Measurements from ENCODE around the gene SARS2.
"Not testable (repeated sequence)": the region's sequence is repeated elsewhere in the genome, so short reads cannot be mapped to it uniquely, and the experiment has no call there.

SARS2 gene

DNA sequence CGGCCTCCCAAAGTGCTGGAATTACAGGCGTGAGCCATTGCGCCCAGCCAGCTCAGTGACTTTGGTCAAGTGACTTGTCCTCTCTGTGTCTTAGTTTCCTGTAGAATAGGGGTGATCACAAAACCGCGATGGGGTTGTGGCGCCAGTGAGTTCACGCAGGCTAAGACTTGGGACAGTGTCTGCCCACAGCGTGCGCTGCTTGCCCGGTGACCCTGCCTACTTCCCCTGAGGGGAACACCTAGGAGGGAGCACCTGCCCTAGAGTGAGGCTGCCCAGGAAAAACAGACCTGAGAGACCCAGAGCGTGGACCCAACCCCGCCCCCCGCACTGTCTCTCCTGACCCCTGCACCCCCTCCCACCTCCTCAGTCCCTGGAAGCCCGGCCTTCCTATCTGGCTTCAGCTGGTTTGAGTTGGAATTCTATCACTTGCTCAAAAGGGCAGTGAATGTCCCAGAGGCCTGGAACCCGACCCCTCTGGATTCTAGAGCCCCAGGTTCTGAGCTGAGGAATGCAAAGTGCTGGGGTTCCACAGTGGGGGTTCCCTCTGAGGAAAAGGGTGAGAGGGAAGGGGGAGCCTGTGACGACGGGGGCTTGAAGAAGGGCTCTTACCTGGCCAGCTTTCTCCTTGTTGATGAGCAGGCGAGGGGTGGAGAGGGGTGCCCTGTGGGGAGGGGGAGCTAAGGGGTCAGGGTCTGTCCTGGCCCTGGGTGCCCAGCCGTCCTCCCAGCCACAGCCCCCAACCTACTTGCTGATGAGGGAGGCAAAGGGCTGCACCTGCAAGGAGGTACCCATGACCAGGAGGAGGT, 50.3 kb downstream of the SARS2 start:
- DNase-seq (ENCODE audit: insufficient read length) (no peak), FAIRE-seq (no peak)
- TF ChIP-seq TAF1 (IDR thresholded peaks at IDR 0.05; ENCODE audit: borderline replicate concordance, low read depth, low read length) (no peak), POLR2AphosphoS5 (IDR thresholded peaks at IDR 0.05; ENCODE audit: low read depth, low read length) (no peak), POLR2A (IDR thresholded peaks at IDR 0.05; ENCODE audit: low read depth, low read length) (no peak)

DNA sequence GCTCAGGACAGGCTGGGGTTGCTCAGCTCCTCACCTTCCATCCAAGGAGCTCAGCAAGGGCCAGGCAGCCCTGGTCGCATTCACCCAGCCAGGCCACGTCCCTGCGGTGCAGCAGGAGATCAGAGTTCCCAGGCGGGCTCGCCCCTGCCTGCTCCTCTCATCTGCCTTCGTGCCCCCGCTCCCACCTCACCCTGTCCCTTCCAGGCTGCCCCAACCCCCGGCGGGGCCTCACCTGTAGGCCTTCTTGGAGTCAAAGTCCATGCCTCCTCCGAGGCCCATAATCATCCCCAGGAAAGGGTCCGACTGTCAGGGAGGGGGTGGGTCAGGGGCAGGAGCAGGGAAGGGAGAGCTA, 51.2 kb downstream of the SARS2 start:
- TF ChIP-seq TAF1 (IDR thresholded peaks at IDR 0.05; ENCODE audit: borderline replicate concordance, low read depth, low read length) (no peak), POLR2A (IDR thresholded peaks at IDR 0.05; ENCODE audit: low read depth, low read length) (no peak), POLR2AphosphoS5 (IDR thresholded peaks at IDR 0.05; ENCODE audit: low read depth, low read length) (no peak)
- FAIRE-seq, result no peak
- no peak for DNase-seq (ENCODE audit: insufficient read length)

DNA sequence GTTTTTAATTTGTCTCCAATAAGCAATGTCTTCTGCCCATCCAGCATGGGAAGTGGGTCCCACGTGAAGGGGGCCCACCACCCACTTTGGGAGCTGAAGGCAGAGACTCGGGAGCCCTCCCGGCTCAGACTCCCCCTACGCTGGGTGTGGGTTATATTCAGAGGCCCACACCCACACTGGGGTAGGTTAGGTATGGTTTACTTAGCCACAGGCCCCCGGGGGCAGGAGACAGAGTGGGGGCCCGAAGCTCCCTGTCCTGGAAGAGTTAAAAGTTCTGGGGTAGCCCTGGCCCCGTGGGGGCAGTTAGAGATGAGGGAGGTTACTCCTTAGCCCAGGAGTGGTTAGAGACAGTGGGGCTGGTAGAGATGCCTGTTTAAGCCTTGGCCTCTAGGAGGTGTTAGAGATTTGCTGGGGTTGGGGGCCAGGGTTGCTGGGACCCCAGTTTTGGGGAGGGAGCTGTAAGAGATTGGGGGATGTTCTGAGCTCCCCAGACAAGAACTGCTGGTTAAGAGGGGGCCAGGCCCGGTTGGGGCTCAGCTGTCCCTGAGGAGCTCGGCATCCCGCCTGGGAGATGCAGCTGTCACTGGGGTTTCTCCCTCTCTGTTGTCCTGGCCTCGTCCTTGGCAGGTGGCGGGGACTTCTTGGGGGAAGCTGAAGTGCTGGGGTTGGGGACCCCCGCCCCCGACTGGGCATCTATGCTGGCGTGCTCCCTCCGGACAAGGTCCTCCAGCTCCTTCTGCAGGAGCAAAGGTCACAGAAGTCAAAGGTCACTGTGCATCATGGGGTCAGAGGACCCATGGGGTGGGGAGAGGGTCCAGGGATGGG, 51.8 kb downstream of the SARS2 start:
- TF ChIP-seq POLR2AphosphoS5 (IDR thresholded peaks at IDR 0.05; ENCODE audit: low read depth, low read length) (no peak), TAF1 (IDR thresholded peaks at IDR 0.05; ENCODE audit: borderline replicate concordance, low read depth, low read length) (no peak), POLR2A (IDR thresholded peaks at IDR 0.05; ENCODE audit: low read depth, low read length) (no peak)
- FAIRE-seq, result no peak
- DNase-seq (ENCODE audit: insufficient read length), result no peak

DNA sequence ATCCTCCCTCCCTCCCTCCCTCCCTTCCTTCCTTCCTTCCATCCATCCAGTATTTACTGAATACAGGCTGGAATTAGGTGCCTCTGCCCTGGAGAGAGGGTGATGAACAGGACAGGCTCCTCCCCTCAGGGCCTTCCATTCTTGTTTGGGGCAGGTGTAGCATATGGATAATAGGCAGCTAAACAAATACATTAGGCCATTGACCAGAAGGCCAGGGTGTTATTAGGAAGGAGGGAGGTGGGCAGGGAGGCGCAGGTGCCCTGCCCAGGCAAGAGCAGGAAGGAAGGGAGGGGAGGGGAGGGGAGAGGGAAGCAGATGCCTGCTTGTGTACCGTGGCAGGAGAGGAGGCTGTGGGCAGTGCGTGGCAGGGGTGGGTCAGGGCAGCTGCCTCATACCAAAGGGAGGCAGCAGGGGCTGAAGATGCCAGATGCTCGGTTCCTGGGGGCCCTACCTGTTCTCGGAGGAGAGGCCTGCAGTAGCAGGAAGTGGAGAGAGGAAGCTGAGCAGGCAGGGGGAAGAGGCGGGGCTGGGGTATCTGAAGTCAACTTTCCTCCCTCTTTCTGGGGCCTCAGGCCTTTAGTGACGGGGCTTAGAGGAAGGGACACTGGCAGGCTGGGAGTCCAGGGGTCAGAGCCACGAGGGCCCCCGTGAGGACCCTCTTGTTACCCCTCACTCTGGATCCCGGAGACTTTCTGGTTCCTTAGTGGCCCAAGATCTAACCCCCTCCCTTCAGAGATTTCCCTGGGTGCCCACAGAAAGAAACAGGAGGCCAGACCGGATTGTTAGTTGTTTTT, 52.6 kb downstream of the SARS2 start, which contains the start of gene RINL:
TSS of gene RINL (minus strand) at position 495 of the 794 bp plus-strand sequence. CDS start 1,533 bp downstream, outside the sequence.
- DNase-seq (ENCODE audit: insufficient read length), result peak; percentile 83
- TF ChIP-seq TAF1 (IDR thresholded peaks at IDR 0.05; ENCODE audit: borderline replicate concordance, low read depth, low read length) (no peak), POLR2A (IDR thresholded peaks at IDR 0.05; ENCODE audit: low read depth, low read length) (peak; percentile 53; the same call in 1 of the 2 replicates), POLR2AphosphoS5 (IDR thresholded peaks at IDR 0.05; ENCODE audit: low read depth, low read length) (peak; percentile 73)

DNA sequence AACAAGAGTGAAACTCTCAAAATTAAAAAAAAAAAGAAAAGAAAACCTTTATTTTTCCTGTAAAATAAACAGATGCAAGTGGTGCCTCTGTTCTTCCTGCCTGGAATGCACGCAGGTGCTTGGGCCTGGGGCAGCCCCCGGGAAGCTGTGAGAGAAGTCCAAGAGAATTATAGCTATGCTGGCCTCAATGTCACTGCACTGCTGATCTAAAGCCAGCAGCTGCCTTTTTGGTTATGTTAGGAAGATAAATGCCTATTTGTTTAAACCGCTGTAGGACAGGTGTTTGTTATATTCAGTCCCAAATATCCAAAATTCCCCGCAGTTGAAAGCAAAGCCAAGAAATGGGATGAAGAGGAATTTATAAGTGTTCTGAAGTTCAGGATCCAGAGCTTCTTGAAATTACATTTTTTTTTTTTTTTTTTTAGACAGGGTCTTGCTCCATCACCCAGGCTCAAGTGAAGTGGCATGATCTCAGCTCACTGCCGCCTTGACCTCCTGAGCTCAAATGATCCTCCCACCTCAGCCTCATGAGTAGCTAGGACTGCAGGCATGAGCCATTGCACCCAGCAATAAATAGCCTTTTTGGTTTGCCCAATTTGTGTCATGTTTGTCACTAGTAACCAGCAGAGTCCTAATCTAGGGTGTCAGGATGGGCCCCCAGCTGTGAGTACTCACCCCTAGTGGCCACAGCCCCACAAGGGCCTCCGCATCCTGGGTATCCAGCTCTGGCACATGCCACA, 54.7 kb downstream of the SARS2 start:
- TF ChIP-seq TAF1 (IDR thresholded peaks at IDR 0.05; ENCODE audit: borderline replicate concordance, low read depth, low read length), result no peak
- no peak for TF ChIP-seq POLR2A (IDR thresholded peaks at IDR 0.05; ENCODE audit: low read depth, low read length)
- TF ChIP-seq POLR2AphosphoS5 (IDR thresholded peaks at IDR 0.05; ENCODE audit: low read depth, low read length), result no peak
- DNase-seq (ENCODE audit: insufficient read length), result no peak
- FAIRE-seq, result no peak

More for the DNA sequence above, 52.6 kb downstream of the SARS2 start, which contains the start of gene RINL:
- FAIRE-seq, result peak; percentile 94

DNA sequence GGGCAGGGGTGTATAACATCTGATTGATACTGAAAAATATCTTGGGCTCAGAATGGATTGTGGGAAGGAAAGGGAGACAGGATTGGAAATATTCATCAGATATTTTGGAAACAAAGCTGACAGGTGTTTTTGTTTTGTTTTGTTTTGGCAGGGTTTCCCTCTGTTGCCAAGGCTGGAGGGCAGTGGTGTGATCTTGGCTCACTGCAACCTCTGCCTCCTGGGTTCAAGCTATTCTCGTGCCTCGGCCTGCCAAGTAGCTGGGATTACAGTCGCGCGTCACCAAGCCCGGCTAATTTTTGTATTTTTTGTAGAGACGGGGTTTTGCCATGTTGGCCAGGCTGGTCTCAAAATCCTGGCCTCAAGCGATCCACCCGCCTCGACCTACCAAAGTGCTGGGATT, 57.2 kb downstream of the SARS2 start:
- not testable (repeated sequence) for FAIRE-seq; DNase-seq (ENCODE audit: insufficient read length)

DNA sequence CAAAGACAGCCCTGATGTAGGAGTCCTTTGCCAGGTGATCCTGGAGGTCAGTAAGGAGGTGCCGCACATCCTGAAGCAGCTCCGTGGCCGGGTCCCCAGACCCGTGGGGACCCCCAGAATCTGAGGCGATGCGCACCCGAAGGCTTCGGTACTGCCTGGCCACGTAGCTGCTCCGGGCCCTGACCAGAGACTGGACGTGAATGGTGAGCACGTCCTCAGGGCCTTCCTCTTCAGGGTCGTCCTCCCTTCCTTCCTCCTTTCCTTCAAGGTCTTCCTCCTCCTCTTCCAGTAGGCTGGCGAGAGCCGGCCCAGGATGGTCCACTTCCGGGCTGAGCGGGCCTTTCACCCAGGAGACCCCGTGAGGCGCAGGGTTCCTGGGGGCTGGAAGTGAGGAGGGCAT, 60.0 kb downstream of the SARS2 start:
- TF ChIP-seq POLR2AphosphoS5 (IDR thresholded peaks at IDR 0.05; ENCODE audit: low read depth, low read length), result no peak
- TF ChIP-seq TAF1 (IDR thresholded peaks at IDR 0.05; ENCODE audit: borderline replicate concordance, low read depth, low read length), result no peak
- TF ChIP-seq POLR2A (IDR thresholded peaks at IDR 0.05; ENCODE audit: low read depth, low read length), result no peak
- DNase-seq (ENCODE audit: insufficient read length), result no peak
- FAIRE-seq, result no peak

DNA sequence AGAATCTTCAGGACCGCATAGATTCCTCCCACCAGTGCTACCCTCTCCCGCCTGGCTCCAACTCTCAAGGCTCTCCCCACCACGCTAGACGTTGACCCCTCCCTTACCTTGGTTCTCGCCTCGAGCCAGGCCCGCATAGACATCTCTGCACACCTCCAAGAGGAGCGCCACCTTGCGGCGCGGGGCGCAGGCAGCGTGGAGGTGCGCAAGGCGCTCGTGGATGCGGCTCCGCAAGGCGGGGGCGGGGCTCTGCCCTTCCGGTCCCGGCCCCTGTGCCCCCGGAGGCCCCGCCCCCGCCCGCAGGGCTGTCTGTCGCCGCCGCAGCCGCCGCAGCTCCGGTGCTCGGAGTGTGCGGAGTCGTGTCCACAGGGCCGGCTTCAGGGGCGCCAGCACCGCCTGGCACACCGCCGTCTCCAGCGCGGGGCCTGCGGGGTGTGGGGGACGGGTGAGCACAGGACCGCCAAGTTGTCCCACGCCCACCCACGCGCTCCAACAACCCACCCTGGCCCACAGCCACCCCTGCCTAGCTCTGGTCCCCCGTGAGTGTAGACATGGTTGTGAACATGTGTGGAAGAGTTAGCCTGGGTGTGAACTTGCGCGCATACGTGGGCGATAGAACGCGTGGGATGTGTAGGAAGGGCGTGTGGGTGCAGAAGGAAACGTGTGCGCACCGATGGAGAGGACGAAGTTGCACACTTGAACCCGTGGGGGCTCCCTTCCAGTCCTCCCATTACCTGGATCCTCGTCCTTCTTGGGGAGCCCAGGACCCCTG, 60.5 kb downstream of the SARS2 start:
- DNase-seq (ENCODE audit: insufficient read length) (peak; percentile 92), FAIRE-seq (peak; percentile 94)
- TF ChIP-seq POLR2A (IDR thresholded peaks at IDR 0.05; ENCODE audit: low read depth, low read length) (no peak), TAF1 (IDR thresholded peaks at IDR 0.05; ENCODE audit: borderline replicate concordance, low read depth, low read length) (no peak), POLR2AphosphoS5 (IDR thresholded peaks at IDR 0.05; ENCODE audit: low read depth, low read length) (no peak)

DNA sequence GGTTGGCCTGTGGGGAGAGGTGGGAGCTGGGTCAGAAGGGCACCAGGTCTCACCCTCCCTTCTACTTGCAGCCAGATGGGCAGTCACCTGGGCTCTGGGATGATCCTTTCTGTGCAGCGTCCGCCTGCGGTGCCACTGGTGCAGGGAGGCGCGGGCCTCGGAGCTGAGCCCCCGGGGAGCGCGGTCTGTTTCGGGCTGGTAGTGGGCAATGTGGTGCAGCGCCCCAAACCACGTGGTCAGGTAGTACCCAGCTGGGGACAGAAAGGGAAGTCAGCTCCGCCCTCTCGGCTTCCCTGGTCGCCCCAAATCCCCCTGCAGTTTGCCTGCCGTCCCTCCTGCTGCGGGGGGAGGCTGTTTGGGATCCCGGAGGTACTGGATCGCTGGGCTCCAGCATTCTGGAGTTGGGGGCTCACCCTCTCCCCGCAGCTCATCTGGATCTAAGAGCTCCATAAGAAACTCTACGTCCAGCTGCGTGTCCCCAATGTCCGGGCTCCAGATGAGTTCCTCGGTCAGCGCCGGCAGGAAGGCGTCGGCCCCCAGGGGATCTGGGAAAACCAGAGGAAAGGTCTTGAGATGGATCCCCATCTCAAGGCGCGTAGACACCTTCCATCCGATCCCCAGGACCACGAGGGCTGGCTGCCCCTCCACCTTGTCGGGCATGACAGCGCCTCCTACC, 61.3 kb downstream of the SARS2 start:
- FAIRE-seq (no peak), DNase-seq (ENCODE audit: insufficient read length) (no peak)
- TF ChIP-seq POLR2A (IDR thresholded peaks at IDR 0.05; ENCODE audit: low read depth, low read length) (no peak), POLR2AphosphoS5 (IDR thresholded peaks at IDR 0.05; ENCODE audit: low read depth, low read length) (no peak), TAF1 (IDR thresholded peaks at IDR 0.05; ENCODE audit: borderline replicate concordance, low read depth, low read length) (no peak)

DNA sequence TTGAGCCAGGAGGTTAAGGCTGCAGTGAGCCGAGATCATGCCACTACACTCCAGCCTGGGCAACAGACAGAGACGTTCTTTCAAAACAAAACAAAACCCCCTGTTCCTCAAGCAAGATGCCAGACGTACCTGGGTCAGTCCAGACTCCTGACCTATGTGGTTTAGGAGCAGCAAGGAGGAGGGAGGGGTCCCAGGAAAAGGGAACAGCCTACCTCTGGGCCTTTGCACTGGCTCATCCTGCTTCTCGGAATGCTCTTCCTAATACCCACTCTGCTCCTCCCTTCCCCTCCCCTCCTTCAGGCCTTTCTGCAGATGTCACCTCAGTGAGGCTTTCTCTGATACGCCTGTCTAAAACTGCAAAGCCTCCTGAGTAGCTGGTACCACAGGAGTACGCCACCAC, 62.0 kb downstream of the SARS2 start:
- DNase-seq (ENCODE audit: insufficient read length), result no peak
- no peak for FAIRE-seq
- TF ChIP-seq POLR2AphosphoS5 (IDR thresholded peaks at IDR 0.05; ENCODE audit: low read depth, low read length) (no peak), POLR2A (IDR thresholded peaks at IDR 0.05; ENCODE audit: low read depth, low read length) (no peak), TAF1 (IDR thresholded peaks at IDR 0.05; ENCODE audit: borderline replicate concordance, low read depth, low read length) (no peak)
